Measurements from ENCODE around the gene BCL10. TPM values are rescaled to one million over a fixed set of nuclear protein-coding genes. Genes with fewer than 3 reads are reported as not detected.

BCL10 gene
- total and polyA plus RNA-seq, 2 of the 13 experiments (the other 11 are each of a cell fraction or from before 2014, with no cell fraction given), result 3.7 to 14.1 TPM

DNA sequence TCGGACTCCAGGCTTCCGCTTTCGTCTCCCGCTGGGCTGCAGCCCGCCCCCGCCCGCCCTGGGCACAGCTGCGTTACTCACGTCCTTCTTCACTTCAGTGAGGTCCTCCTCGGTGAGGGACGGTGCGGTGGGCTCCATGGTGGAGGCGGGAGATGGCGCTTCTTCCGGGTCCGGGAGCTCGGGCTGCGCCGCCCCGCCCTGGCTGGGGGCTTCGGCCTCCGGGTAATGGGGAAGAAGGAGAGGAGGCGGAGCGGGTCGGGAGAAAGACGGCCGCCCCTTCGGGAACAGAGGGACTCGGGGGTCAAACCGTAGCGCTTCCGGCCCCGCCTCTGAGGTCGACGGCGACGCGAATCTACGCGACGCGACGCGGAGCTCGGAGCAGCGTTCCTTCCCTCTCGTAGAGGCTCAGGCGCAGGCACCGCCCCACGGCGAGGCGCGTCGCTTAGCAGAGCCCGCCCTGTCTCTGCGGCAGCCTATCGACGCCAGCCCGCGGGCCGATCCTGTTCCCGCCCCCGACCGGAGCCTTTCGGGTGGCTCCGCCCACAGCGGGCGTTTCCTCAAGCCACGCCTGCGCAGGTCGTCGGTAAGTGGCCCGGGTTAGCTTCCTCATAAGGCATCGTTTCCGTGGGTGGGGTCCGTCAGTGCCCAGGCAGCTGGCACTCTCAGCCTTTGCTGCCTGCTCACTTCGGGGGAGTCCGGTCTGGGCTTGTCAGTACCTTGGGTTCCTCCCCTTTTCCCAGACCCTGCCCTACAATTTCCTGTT lies at the start of gene BCL10 (continued):
- TF ChIP-seq, protein P1, sequence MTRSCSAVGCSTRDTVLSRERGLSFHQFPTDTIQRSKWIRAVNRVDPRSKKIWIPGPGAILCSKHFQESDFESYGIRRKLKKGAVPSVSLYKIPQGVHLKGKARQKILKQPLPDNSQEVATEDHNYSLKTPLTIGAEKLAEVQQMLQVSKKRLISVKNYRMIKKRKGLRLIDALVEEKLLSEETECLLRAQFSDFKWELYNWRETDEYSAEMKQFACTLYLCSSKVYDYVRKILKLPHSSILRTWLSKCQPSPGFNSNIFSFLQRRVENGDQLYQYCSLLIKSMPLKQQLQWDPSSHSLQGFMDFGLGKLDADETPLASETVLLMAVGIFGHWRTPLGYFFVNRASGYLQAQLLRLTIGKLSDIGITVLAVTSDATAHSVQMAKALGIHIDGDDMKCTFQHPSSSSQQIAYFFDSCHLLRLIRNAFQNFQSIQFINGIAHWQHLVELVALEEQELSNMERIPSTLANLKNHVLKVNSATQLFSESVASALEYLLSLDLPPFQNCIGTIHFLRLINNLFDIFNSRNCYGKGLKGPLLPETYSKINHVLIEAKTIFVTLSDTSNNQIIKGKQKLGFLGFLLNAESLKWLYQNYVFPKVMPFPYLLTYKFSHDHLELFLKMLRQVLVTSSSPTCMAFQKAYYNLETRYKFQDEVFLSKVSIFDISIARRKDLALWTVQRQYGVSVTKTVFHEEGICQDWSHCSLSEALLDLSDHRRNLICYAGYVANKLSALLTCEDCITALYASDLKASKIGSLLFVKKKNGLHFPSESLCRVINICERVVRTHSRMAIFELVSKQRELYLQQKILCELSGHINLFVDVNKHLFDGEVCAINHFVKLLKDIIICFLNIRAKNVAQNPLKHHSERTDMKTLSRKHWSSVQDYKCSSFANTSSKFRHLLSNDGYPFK (CRISPR knock-in tag; IDR thresholded peaks at IDR 0.05; ENCODE audit: borderline replicate concordance), result peak; percentile 80; the same call in 1 of the 2 replicates
- TF ChIP-seq ZNF264 (CRISPR knock-in tag; IDR thresholded peaks at IDR 0.05) (no peak), SP5 (CRISPR knock-in tag; IDR thresholded peaks at IDR 0.05; ENCODE audit: borderline replicate concordance, low read depth) (peak; percentile 69; the same call in 1 of the 2 replicates), ZNF564 (CRISPR knock-in tag; IDR thresholded peaks at IDR 0.05) (no peak), ONECUT2 (CRISPR knock-in tag; IDR thresholded peaks at IDR 0.05) (no peak), ZNF180 (CRISPR knock-in tag; IDR thresholded peaks at IDR 0.05; ENCODE audit: borderline replicate concordance, low read depth) (no peak), ISL2 (CRISPR knock-in tag; IDR thresholded peaks at IDR 0.05) (peak; percentile 26; the same call in 1 of the 2 replicates), AHR (CRISPR knock-in tag; IDR thresholded peaks at IDR 0.05) (peak; percentile 20; the same call in 1 of the 2 replicates), SMARCE1 (IDR thresholded peaks at IDR 0.05; ENCODE audit: borderline replicate concordance) (no peak), ZSCAN9 (CRISPR knock-in tag; IDR thresholded peaks at IDR 0.05; ENCODE audit: borderline replicate concordance) (no peak), NFATC3 (CRISPR knock-in tag; IDR thresholded peaks at IDR 0.05) (no peak), ZNF709 (CRISPR knock-in tag; IDR thresholded peaks at IDR 0.05) (0 out of 2 replicates have a peak, but pooled peaks have one; percentile 3), MAFG (CRISPR knock-in tag; IDR thresholded peaks at IDR 0.05) (no peak), ZNF577 (CRISPR knock-in tag; IDR thresholded peaks at IDR 0.05; ENCODE audit: borderline replicate concordance, low read depth) (no peak)
- TF ChIP-seq, protein P2, sequence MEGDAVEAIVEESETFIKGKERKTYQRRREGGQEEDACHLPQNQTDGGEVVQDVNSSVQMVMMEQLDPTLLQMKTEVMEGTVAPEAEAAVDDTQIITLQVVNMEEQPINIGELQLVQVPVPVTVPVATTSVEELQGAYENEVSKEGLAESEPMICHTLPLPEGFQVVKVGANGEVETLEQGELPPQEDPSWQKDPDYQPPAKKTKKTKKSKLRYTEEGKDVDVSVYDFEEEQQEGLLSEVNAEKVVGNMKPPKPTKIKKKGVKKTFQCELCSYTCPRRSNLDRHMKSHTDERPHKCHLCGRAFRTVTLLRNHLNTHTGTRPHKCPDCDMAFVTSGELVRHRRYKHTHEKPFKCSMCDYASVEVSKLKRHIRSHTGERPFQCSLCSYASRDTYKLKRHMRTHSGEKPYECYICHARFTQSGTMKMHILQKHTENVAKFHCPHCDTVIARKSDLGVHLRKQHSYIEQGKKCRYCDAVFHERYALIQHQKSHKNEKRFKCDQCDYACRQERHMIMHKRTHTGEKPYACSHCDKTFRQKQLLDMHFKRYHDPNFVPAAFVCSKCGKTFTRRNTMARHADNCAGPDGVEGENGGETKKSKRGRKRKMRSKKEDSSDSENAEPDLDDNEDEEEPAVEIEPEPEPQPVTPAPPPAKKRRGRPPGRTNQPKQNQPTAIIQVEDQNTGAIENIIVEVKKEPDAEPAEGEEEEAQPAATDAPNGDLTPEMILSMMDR (CRISPR knock-in tag; IDR thresholded peaks at IDR 0.05), result no peak
- TF ChIP-seq, protein P3, sequence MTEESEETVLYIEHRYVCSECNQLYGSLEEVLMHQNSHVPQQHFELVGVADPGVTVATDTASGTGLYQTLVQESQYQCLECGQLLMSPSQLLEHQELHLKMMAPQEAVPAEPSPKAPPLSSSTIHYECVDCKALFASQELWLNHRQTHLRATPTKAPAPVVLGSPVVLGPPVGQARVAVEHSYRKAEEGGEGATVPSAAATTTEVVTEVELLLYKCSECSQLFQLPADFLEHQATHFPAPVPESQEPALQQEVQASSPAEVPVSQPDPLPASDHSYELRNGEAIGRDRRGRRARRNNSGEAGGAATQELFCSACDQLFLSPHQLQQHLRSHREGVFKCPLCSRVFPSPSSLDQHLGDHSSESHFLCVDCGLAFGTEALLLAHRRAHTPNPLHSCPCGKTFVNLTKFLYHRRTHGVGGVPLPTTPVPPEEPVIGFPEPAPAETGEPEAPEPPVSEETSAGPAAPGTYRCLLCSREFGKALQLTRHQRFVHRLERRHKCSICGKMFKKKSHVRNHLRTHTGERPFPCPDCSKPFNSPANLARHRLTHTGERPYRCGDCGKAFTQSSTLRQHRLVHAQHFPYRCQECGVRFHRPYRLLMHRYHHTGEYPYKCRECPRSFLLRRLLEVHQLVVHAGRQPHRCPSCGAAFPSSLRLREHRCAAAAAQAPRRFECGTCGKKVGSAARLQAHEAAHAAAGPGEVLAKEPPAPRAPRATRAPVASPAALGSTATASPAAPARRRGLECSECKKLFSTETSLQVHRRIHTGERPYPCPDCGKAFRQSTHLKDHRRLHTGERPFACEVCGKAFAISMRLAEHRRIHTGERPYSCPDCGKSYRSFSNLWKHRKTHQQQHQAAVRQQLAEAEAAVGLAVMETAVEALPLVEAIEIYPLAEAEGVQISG (CRISPR knock-in tag; IDR thresholded peaks at IDR 0.05), result peak; percentile 83
- TF ChIP-seq, protein P4, sequence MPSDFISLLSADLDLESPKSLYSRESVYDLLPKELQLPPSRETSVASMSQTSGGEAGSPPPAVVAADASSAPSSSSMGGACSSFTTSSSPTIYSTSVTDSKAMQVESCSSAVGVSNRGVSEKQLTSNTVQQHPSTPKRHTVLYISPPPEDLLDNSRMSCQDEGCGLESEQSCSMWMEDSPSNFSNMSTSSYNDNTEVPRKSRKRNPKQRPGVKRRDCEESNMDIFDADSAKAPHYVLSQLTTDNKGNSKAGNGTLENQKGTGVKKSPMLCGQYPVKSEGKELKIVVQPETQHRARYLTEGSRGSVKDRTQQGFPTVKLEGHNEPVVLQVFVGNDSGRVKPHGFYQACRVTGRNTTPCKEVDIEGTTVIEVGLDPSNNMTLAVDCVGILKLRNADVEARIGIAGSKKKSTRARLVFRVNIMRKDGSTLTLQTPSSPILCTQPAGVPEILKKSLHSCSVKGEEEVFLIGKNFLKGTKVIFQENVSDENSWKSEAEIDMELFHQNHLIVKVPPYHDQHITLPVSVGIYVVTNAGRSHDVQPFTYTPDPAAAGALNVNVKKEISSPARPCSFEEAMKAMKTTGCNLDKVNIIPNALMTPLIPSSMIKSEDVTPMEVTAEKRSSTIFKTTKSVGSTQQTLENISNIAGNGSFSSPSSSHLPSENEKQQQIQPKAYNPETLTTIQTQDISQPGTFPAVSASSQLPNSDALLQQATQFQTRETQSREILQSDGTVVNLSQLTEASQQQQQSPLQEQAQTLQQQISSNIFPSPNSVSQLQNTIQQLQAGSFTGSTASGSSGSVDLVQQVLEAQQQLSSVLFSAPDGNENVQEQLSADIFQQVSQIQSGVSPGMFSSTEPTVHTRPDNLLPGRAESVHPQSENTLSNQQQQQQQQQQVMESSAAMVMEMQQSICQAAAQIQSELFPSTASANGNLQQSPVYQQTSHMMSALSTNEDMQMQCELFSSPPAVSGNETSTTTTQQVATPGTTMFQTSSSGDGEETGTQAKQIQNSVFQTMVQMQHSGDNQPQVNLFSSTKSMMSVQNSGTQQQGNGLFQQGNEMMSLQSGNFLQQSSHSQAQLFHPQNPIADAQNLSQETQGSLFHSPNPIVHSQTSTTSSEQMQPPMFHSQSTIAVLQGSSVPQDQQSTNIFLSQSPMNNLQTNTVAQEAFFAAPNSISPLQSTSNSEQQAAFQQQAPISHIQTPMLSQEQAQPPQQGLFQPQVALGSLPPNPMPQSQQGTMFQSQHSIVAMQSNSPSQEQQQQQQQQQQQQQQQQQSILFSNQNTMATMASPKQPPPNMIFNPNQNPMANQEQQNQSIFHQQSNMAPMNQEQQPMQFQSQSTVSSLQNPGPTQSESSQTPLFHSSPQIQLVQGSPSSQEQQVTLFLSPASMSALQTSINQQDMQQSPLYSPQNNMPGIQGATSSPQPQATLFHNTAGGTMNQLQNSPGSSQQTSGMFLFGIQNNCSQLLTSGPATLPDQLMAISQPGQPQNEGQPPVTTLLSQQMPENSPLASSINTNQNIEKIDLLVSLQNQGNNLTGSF (CRISPR knock-in tag; IDR thresholded peaks at IDR 0.05), result no peak
